ENCODE measurements around the gene ZFP90.
A peak's percentile ranks its signal among the peaks of the same experiment; 100 is the strongest.

ZFP90 gene

GRCh38 chr16:68508641-68509240 lies 30.4 kb upstream of the ZFP90 start:
- Mint-ChIP-seq H3K9me3 (no peaks in the 10 kb centered on the region), H3K36me3 (ENCODE audit: low read depth) (no peaks in the 10 kb centered on the region), H3K27ac (no peak overlapping the region), H3K27me3 (no peaks in the 10 kb centered on the region), H3K4me1 (ENCODE audit: low read depth) (no peaks in the 10 kb centered on the region), H3K4me3 (no peak overlapping the region)
- DNase-seq = no peak

GRCh38 chr16:68509381-68509780 lies 29.7 kb upstream of the ZFP90 start:
- Mint-ChIP-seq H3K27ac (no peak overlapping the region), H3K36me3 (ENCODE audit: low read depth) (no peaks in the 10 kb centered on the region), H3K9me3 (no peaks in the 10 kb centered on the region), H3K27me3 (no peaks in the 10 kb centered on the region), H3K4me3 (no peak overlapping the region), H3K4me1 (ENCODE audit: low read depth) (no peaks in the 10 kb centered on the region)
- DNase-seq = no peak

- no peaks in the 10 kb centered on the region for H3K9me3 Mint-ChIP-seq
- no peak for DNase-seq
- no peaks in the 10 kb centered on the region for H3K4me1 Mint-ChIP-seq (ENCODE audit: low read depth)
- no peaks in the 10 kb centered on the region for H3K27me3 Mint-ChIP-seq
- H3K4me3 Mint-ChIP-seq = no peak overlapping the region
- no peaks in the 10 kb centered on the region for H3K36me3 Mint-ChIP-seq (ENCODE audit: low read depth)
- H3K27ac Mint-ChIP-seq = no peak overlapping the region
Measured at GRCh38 chr16:68510775-68511174, 28.3 kb upstream of the ZFP90 start.

GRCh38 chr16:68512183-68512582 lies 26.9 kb upstream of the ZFP90 start:
- Mint-ChIP-seq H3K36me3 (ENCODE audit: low read depth) (no peaks in the 10 kb centered on the region), H3K4me3 (no peak overlapping the region), H3K4me1 (ENCODE audit: low read depth) (no peaks in the 10 kb centered on the region), H3K9me3 (no peaks in the 10 kb centered on the region), H3K27me3 (no peaks in the 10 kb centered on the region), H3K27ac (no peak overlapping the region)
- DNase-seq = no peak

DNA sequence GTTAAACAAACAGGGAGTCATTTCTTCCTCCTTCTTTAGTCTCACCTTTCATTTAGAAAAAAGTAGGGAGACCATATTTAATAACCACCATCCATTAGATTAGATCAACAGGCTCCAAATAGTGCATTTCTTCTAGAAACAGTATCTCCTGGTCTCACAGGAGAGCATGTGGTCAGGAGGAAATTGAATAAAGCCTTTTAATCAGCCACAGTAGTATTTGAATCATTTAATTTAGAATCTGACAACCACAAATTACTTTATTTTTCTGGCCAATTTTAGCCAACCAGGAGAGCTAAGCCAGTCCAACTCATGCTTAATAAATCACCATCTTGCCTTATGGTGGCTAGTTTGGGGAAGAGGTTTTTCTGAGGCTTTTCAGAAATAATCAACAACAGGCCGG lies 26.3 kb upstream of the ZFP90 start:
- H3K27me3 Mint-ChIP-seq = no peaks in the 10 kb centered on the region
- no peaks in the 10 kb centered on the region for H3K4me1 Mint-ChIP-seq (ENCODE audit: low read depth)
- DNase-seq = no peak
- H3K9me3 Mint-ChIP-seq = no peaks in the 10 kb centered on the region
- H3K4me3 Mint-ChIP-seq = no peak overlapping the region
- H3K27ac Mint-ChIP-seq = no peak overlapping the region
- H3K36me3 Mint-ChIP-seq (ENCODE audit: low read depth) = no peaks in the 10 kb centered on the region

DNA sequence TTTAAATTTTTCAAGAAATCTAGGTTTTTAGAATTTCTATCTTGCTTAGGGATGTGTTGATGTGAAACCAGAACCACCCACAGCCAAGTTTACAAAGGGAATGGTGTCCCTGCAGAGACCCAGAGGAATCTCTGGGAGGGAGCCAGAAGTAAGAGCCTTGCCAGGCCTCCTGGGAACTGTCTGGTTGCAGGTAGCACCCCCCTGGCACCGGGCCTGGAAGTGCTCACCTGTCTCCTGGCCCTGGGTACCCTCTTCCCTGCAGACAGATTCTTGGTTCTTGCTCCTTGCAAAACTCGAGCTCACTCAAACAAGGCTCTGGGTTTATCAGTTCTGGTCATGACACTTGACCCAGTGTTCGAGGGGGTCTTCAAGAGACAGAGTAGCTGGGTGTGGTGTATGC lies 24.6 kb upstream of the ZFP90 start:
- Mint-ChIP-seq H3K4me3 (no peak overlapping the region), H3K27ac (no peak overlapping the region), H3K36me3 (ENCODE audit: low read depth) (no peaks in the 10 kb centered on the region), H3K4me1 (ENCODE audit: low read depth) (no peaks in the 10 kb centered on the region), H3K27me3 (no peaks in the 10 kb centered on the region), H3K9me3 (no peaks in the 10 kb centered on the region)
- DNase-seq = no peak

DNA sequence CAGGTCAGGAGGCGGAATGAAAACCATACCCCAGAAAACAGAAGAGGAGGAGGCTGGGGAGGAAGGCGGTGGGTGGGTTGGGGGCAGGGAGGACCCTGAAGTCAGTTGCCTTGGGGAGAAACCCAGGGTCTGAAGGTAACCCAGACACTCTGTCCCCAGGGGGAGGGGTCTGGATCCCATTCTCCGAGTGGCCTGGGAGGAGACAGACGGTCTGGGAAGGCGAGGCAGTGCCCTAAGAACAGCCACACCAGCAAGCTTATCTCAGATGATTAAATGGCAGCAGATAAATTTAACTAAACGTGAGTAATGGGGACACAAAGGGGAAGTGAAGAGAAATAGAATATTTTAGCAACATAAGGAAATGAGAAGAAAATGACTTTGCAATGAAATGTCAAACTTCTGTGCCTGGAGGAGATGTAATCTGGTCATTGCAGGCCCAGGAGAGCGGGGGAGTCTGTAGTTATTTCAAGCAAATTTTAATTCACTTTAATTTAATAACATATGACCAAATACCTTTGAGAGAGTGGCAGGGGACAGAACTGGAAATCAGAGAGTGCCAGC lies 21.4 kb upstream of the ZFP90 start:
- Mint-ChIP-seq H3K4me1 (ENCODE audit: low read depth) (peaks cover 8% of the 10 kb centered on the region), H3K27me3 (peaks cover 2% of the 10 kb centered on the region), H3K9me3 (no peaks in the 10 kb centered on the region), H3K4me3 (no peak overlapping the region), H3K27ac (no peak overlapping the region), H3K36me3 (ENCODE audit: low read depth) (no peaks in the 10 kb centered on the region)
- DNase-seq = no peak

DNA sequence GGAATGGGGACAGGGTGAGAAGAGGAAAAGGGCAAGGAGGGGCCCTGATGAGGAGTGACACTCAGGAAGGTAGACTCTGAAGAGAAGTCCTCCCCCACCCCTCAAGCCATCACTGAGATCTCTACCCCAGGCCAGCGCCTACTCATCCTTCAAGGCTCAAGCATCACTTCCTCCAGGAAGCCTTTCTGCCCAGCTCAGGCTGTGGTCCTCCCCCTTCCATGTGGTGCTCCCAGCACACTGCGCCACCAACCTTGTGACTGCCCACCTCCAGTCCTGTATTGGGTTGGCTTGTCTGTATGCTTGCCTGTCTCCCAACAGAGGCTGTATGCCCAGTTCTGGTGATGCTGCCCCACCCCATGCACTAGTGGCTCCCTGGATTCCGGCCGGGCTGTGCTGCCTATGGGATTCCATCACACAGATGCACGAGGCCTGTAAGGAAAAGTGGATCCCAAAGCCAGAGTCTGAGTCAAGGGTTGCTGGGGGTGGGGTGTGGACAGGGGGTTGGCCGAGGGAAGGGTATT lies 19.8 kb upstream of the ZFP90 start:
- peaks cover 2% of the 10 kb centered on the region for H3K27me3 Mint-ChIP-seq
- H3K9me3 Mint-ChIP-seq = no peaks in the 10 kb centered on the region
- no peak for DNase-seq
- H3K4me1 Mint-ChIP-seq (ENCODE audit: low read depth) = peaks cover 8% of the 10 kb centered on the region
- no peak overlapping the region for H3K27ac Mint-ChIP-seq
- H3K36me3 Mint-ChIP-seq (ENCODE audit: low read depth) = no peaks in the 10 kb centered on the region
- H3K4me3 Mint-ChIP-seq = no peak overlapping the region

GRCh38 chr16:68520649-68521086 lies 18.4 kb upstream of the ZFP90 start:
- peak; percentile 85 for DNase-seq
- H3K36me3 Mint-ChIP-seq (ENCODE audit: low read depth) = no peaks in the 10 kb centered on the region
- H3K27me3 Mint-ChIP-seq = peaks cover 2% of the 10 kb centered on the region
- no peaks in the 10 kb centered on the region for H3K9me3 Mint-ChIP-seq
- no peak overlapping the region for H3K27ac Mint-ChIP-seq
- peaks cover 8% of the 10 kb centered on the region for H3K4me1 Mint-ChIP-seq (ENCODE audit: low read depth)
- H3K4me3 Mint-ChIP-seq = peak overlapping the region; percentile 33

DNA sequence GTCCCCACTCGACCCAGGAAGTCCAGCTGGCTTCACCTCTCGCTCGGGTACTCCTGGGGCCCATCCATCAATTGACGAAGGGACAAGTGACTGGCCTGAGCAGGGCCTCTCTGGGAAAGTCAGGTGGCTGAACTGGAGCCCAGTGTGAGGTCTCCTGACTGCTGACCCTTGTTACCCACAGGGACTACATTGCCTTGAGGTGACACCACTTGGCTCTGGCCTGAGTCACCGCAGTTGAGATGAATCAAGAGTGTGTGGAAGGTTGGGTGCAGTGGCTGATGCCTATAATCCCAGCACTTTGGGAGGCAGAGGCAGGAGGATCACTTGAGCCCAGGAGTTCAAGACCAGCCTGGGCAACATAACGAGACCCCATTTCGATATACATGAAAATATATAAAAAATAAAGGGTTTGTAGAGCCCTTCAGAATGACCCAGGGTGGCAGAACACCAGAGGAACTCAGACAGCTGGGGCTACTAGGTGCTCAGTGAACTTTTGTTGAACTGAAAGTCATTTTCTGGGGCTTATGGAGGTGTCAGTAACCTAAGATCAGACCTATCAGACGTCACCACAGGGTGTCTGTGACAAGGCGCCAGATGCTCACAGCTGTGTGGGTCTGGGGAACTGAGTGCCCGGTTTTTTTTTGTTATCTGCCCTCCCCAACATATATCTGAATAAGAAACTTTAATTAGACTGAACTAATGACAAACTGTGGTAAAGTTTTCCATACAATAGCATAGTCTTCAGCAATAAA lies 14.8 kb upstream of the ZFP90 start:
- DNase-seq = no peak
- no peak overlapping the region for H3K27ac Mint-ChIP-seq
- peaks cover 16% of the 10 kb centered on the region for H3K4me1 Mint-ChIP-seq (ENCODE audit: low read depth)
- H3K9me3 Mint-ChIP-seq = peaks cover 2% of the 10 kb centered on the region
- peaks cover 2% of the 10 kb centered on the region for H3K27me3 Mint-ChIP-seq
- no peaks in the 10 kb centered on the region for H3K36me3 Mint-ChIP-seq (ENCODE audit: low read depth)
- no peak overlapping the region for H3K4me3 Mint-ChIP-seq

- Mint-ChIP-seq H3K4me3 (no peak overlapping the region), H3K4me1 (ENCODE audit: low read depth) (peaks cover 24% of the 10 kb centered on the region), H3K9me3 (peaks cover 2% of the 10 kb centered on the region), H3K36me3 (ENCODE audit: low read depth) (no peaks in the 10 kb centered on the region), H3K27ac (no peak overlapping the region), H3K27me3 (no peaks in the 10 kb centered on the region)
- no peak for DNase-seq
Measured at GRCh38 chr16:68526143-68526781, 12.8 kb upstream of the ZFP90 start.

GRCh38 chr16:68526782-68527145 lies 12.3 kb upstream of the ZFP90 start:
- no peaks in the 10 kb centered on the region for H3K27me3 Mint-ChIP-seq
- no peak overlapping the region for H3K4me3 Mint-ChIP-seq
- H3K9me3 Mint-ChIP-seq = peaks cover 2% of the 10 kb centered on the region

DNA sequence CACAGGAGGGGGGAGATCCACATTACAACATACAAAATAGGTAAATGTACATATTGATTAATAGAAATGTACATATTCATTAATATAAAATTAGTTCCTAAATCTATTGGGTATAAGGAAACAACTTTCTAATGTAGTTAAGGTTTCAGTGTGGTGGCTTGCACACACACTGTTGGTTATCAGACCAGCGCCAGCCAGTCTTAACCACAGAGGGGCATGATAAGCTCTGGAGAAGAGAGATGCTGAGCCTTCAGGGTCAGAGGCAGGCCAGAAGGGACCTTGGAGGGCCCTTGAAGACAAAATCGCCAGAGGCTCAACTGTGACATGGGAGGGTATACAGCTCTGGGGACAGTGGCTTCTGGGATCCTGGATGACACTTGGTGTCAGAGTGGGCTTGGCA lies 10.9 kb upstream of the ZFP90 start:
- H3K27me3 Mint-ChIP-seq = no peaks in the 10 kb centered on the region
- no peak overlapping the region for H3K27ac Mint-ChIP-seq
- H3K9me3 Mint-ChIP-seq = peaks cover 2% of the 10 kb centered on the region

More at GRCh38 chr16:68526782-68527145, 12.3 kb upstream of the ZFP90 start:
- no peak for DNase-seq
- H3K4me1 Mint-ChIP-seq (ENCODE audit: low read depth) = peaks cover 26% of the 10 kb centered on the region
- H3K36me3 Mint-ChIP-seq (ENCODE audit: low read depth) = no peaks in the 10 kb centered on the region
- H3K27ac Mint-ChIP-seq = no peak overlapping the region

DNA sequence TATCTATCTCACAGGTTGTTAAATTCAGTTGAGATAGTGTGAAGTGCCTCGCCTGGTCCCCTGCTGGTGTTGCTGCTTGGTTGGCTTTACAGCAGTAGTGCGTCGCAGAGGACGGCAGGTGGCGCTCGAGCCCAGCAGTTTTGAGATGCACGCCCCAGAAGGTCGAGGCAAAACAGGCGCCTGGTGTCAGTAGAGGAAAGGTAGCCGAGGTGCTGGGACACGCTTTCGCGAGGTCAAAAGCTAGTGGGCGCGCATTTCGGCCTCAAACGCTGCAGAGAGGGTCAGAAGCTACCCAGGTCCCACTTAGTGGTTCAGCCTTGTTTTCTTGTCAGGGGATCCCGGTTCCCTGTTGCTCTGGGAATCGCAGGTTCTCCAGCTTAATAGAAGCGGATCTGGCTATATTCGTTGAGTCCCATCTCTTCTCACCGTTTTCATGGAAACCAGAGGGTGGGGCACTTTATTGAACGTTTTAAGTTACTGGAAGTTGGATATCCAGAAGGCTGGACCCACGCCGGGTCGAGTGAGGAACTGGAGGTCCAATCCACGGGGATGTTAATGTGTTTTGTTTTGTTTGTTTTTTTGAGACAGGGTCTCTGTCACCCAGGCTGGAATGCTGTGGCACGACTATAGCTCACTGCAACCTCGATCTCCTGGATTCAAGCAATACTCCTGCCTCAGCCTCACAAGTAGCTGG lies 10.3 kb upstream of the ZFP90 start:
- peak overlapping the region; percentile 71 for H3K27ac Mint-ChIP-seq
- peaks cover 8% of the 10 kb centered on the region for H3K9me3 Mint-ChIP-seq
- DNase-seq = peak; percentile 92
- H3K4me1 Mint-ChIP-seq (ENCODE audit: low read depth) = peaks cover 26% of the 10 kb centered on the region
- peaks cover 6% of the 10 kb centered on the region for H3K36me3 Mint-ChIP-seq (ENCODE audit: low read depth)
- peak overlapping the region; percentile 62 for H3K4me3 Mint-ChIP-seq
- H3K27me3 Mint-ChIP-seq = no peaks in the 10 kb centered on the region

More for the DNA sequence above, 10.9 kb upstream of the ZFP90 start:
- Mint-ChIP-seq H3K36me3 (ENCODE audit: low read depth) (no peaks in the 10 kb centered on the region), H3K4me3 (no peak overlapping the region), H3K4me1 (ENCODE audit: low read depth) (peaks cover 26% of the 10 kb centered on the region)
- no peak for DNase-seq

All from activated T-cell treated with anti-CD3 and anti-CD28 coated beads, Interleukin-2, amount 50 U/mL, for 24 hours (primary cell).